BLaER1 (cell line): ENCODE results near the gene FXYD6.

Source experiments
- H3K27ac ChIP-seq: shearing (Covaris generic); formaldehyde crosslinking; 2 replicates; pipeline ENCODE4 v1.8.1; 2022
- H3K27me3 ChIP-seq: shearing (Covaris generic); formaldehyde crosslinking; 2 replicates; pipeline ENCODE4 v1.8.1; 2022
- H3K36me3 ChIP-seq: shearing (Covaris generic); formaldehyde crosslinking; 2 replicates; pipeline ENCODE4 v1.8.1; 2022
- H3K4me1 ChIP-seq: shearing (Covaris generic); formaldehyde crosslinking; 2 replicates; pipeline ENCODE4 v1.8.1; 2022
- H3K4me2 ChIP-seq: shearing (Covaris generic); formaldehyde crosslinking; 2 replicates; pipeline ENCODE4 v1.8.1; 2022
- H3K4me3 ChIP-seq: shearing (Covaris generic); formaldehyde crosslinking; 2 replicates; pipeline ENCODE4 v1.8.1; 2022
- H3K9ac ChIP-seq: shearing (Covaris generic); formaldehyde crosslinking; 2 replicates; pipeline ENCODE4 v1.8.1; 2022
- H3K9me3 ChIP-seq: shearing (Covaris generic); formaldehyde crosslinking; 2 replicates; pipeline ENCODE4 v1.8.1; 2022
- H4K20me1 ChIP-seq: shearing (Covaris generic); formaldehyde crosslinking; 2 replicates; pipeline ENCODE4 v1.8.1; 2022
- Cebpa-rat ChIP-seq: shearing (Covaris generic); IDR thresholded peaks from 2 replicates; pipeline ENCODE4 v1.8.1; 2022

The FXYD6 gene

GRCh38 chr11:117877120-117877784, 794 bp upstream of the FXYD6 start:
- Histone ChIP-seq H3K4me3 (peak overlapping the region; percentile 50; the same call in 1 of the 2 replicates), H3K27me3 (peaks cover 72% of the 10 kb centered on the region), H3K4me2 (peak overlapping the region; percentile 68; the same call in 1 of the 2 replicates)

GRCh38 chr11:117876059-117876340, 458 bp downstream of the FXYD6 start:
- Histone ChIP-seq H3K9me3 (no peaks in the 10 kb centered on the region), H3K4me3 (peak overlapping the region; percentile 50), H4K20me1 (no peaks in the 10 kb centered on the region; the same call in 1 of the 2 replicates), H3K4me1 (peaks cover 40% of the 10 kb centered on the region), H3K9ac (no peak overlapping the region), H3K36me3 (no peaks in the 10 kb centered on the region), H3K27ac (no peak overlapping the region), H3K27me3 (peaks cover 72% of the 10 kb centered on the region), H3K4me2 (peak overlapping the region; percentile 68)
- no peak for TF ChIP-seq Cebpa-rat

More at GRCh38 chr11:117877120-117877784, 794 bp upstream of the FXYD6 start:
- Histone ChIP-seq H3K36me3 (no peaks in the 10 kb centered on the region), H3K4me1 (peaks cover 40% of the 10 kb centered on the region), H3K9ac (no peak overlapping the region), H3K9me3 (no peaks in the 10 kb centered on the region), H4K20me1 (no peaks in the 10 kb centered on the region; the same call in 1 of the 2 replicates), H3K27ac (no peak overlapping the region)
- no peak for TF ChIP-seq Cebpa-rat

GRCh38 chr11:117875382-117876058, 938 bp downstream of the FXYD6 start:
- H3K9ac ChIP-seq, result no peak overlapping the region
- H3K36me3 ChIP-seq, result no peaks in the 10 kb centered on the region
- H3K27ac ChIP-seq, result no peak overlapping the region
- TF ChIP-seq Cebpa-rat, result no peak
- no peaks in the 10 kb centered on the region; the same call in 1 of the 2 replicates for H4K20me1 ChIP-seq
- H3K4me1 ChIP-seq, result peaks cover 40% of the 10 kb centered on the region
- peak overlapping the region; percentile 68 for H3K4me2 ChIP-seq
- no peaks in the 10 kb centered on the region for H3K9me3 ChIP-seq
- H3K4me3 ChIP-seq, result no peak overlapping the region; the same call in 1 of the 2 replicates
- H3K27me3 ChIP-seq, result peaks cover 72% of the 10 kb centered on the region

GRCh38 chr11:117874910-117875381, 1.5 kb downstream of the FXYD6 start:
- H4K20me1 ChIP-seq, result no peaks in the 10 kb centered on the region; the same call in 1 of the 2 replicates
- H3K9ac ChIP-seq, result no peak overlapping the region
- no peaks in the 10 kb centered on the region for H3K9me3 ChIP-seq
- H3K27ac ChIP-seq, result no peak overlapping the region
- no peak overlapping the region for H3K4me3 ChIP-seq
- peaks cover 72% of the 10 kb centered on the region for H3K27me3 ChIP-seq
- H3K36me3 ChIP-seq, result no peaks in the 10 kb centered on the region
- H3K4me1 ChIP-seq, result peaks cover 40% of the 10 kb centered on the region
- TF ChIP-seq Cebpa-rat, result no peak
- H3K4me2 ChIP-seq, result peak overlapping the region; percentile 59

- peak overlapping the region; percentile 59 for H3K4me2 ChIP-seq
- H3K27me3 ChIP-seq, result peaks cover 67% of the 10 kb centered on the region
- no peaks in the 10 kb centered on the region for H3K36me3 ChIP-seq
- no peak overlapping the region for H3K9ac ChIP-seq
- peaks cover 40% of the 10 kb centered on the region for H3K4me1 ChIP-seq
- H3K9me3 ChIP-seq, result no peaks in the 10 kb centered on the region
- no peak for TF ChIP-seq Cebpa-rat
- H3K27ac ChIP-seq, result no peak overlapping the region
- no peak overlapping the region for H3K4me3 ChIP-seq
- H4K20me1 ChIP-seq, result no peaks in the 10 kb centered on the region; the same call in 1 of the 2 replicates
Measured at GRCh38 chr11:117874253-117874909, 2.1 kb downstream of the FXYD6 start.

- peaks cover 61% of the 10 kb centered on the region for H3K27me3 ChIP-seq
- H3K9me3 ChIP-seq, result no peaks in the 10 kb centered on the region
- no peaks in the 10 kb centered on the region; the same call in 1 of the 2 replicates for H4K20me1 ChIP-seq
- H3K4me1 ChIP-seq, result peaks cover 40% of the 10 kb centered on the region
- H3K4me3 ChIP-seq, result no peak overlapping the region
- no peak overlapping the region for H3K9ac ChIP-seq
- peak overlapping the region; percentile 59 for H3K4me2 ChIP-seq
- TF ChIP-seq Cebpa-rat, result no peak
- H3K36me3 ChIP-seq, result no peaks in the 10 kb centered on the region
- H3K27ac ChIP-seq, result no peak overlapping the region
Measured at GRCh38 chr11:117873828-117874125, 2.7 kb downstream of the FXYD6 start.

GRCh38 chr11:117872975-117873827, 3.3 kb downstream of the FXYD6 start:
- Histone ChIP-seq H3K27me3 (peaks cover 55% of the 10 kb centered on the region), H3K27ac (no peak overlapping the region), H4K20me1 (no peaks in the 10 kb centered on the region; the same call in 1 of the 2 replicates), H3K9me3 (no peaks in the 10 kb centered on the region), H3K4me1 (peaks cover 40% of the 10 kb centered on the region), H3K4me2 (peak overlapping the region; percentile 23), H3K36me3 (no peaks in the 10 kb centered on the region), H3K4me3 (no peak overlapping the region), H3K9ac (no peak overlapping the region)
- TF ChIP-seq Cebpa-rat, result no peak

GRCh38 chr11:117872420-117872961, 4.0 kb downstream of the FXYD6 start:
- TF ChIP-seq Cebpa-rat, result no peak
- H3K9me3 ChIP-seq, result no peaks in the 10 kb centered on the region
- no peak overlapping the region for H3K4me3 ChIP-seq
- no peaks in the 10 kb centered on the region for H3K36me3 ChIP-seq
- H3K4me2 ChIP-seq, result peak overlapping the region; percentile 23
- peaks cover 40% of the 10 kb centered on the region for H3K4me1 ChIP-seq
- H4K20me1 ChIP-seq, result no peaks in the 10 kb centered on the region; the same call in 1 of the 2 replicates
- H3K27me3 ChIP-seq, result peaks cover 48% of the 10 kb centered on the region
- H3K9ac ChIP-seq, result no peak overlapping the region
- H3K27ac ChIP-seq, result no peak overlapping the region

GRCh38 chr11:117871784-117872183, 4.7 kb downstream of the FXYD6 start:
- Histone ChIP-seq H3K4me3 (no peak overlapping the region), H3K36me3 (no peaks in the 10 kb centered on the region), H3K9me3 (no peaks in the 10 kb centered on the region), H3K9ac (no peak overlapping the region), H4K20me1 (no peaks in the 10 kb centered on the region; the same call in 1 of the 2 replicates), H3K27ac (no peak overlapping the region), H3K4me2 (no peak overlapping the region), H3K4me1 (peaks cover 40% of the 10 kb centered on the region), H3K27me3 (peaks cover 41% of the 10 kb centered on the region)
- TF ChIP-seq Cebpa-rat, result no peak
